Measurements from ENCODE around the gene EDN1. TPM values are rescaled to one million over a fixed set of nuclear protein-coding genes. Genes with fewer than 3 reads are reported as not detected.
"Not testable (repeated sequence)": the region's sequence is repeated elsewhere in the genome, so short reads cannot be mapped to it uniquely, and the experiment has no call there.

The EDN1 gene
- total RNA-seq, 1 donor from 2014 or later = 2.9 TPM

DNA sequence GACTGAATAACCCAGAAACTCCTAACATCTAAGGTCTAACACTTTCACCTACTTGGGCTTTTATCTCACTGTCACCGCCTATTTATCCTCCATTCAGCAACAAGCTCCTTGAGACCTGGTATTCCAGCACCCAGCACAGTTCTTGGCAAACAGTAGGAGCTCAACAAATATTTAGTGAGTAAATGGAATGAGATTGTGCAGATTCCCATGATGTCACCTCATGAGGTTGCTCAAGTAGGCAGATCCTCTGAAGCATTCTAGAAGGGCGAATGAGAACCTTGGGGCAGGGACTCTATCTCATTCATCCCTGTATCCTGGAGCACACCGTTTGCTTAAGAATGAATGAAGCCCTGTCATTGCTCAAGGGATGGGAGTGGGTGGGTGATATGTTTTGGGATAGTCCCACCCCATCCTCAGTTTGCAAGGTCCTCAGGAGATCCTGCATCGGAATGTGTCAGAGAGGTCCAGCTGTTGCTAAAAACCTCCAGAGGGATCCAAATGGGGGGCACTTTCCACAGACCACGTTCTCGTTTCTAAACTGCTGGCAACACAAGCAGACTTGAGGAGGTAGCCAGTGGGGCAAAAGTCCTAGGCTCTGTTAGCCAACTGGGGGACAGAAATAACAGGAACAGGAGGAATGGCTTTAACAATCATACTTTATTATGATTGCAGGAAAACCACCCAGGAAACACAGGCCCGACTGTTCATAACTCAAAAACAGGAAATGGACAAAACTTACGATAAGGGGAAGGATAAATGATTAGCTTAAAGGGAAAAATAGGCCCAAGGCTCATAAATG lies 42.0 kb downstream of the EDN1 start:
- Histone ChIP-seq H3K36me3 (ENCODE audit: control insufficient read depth, insufficient read depth, low read length) (no peaks in the 10 kb centered on the region), H3K27me3 (ENCODE audit: control insufficient read depth, insufficient read depth, low read length) (no peaks in the 10 kb centered on the region), H3K4me3 (ENCODE audit: low read depth, low read length) (no peak overlapping the region)
- FAIRE-seq = peak; percentile 82
- peak; percentile 97 for DNase-seq (ENCODE audit: low read depth)
- TF ChIP-seq, protein P1, sequence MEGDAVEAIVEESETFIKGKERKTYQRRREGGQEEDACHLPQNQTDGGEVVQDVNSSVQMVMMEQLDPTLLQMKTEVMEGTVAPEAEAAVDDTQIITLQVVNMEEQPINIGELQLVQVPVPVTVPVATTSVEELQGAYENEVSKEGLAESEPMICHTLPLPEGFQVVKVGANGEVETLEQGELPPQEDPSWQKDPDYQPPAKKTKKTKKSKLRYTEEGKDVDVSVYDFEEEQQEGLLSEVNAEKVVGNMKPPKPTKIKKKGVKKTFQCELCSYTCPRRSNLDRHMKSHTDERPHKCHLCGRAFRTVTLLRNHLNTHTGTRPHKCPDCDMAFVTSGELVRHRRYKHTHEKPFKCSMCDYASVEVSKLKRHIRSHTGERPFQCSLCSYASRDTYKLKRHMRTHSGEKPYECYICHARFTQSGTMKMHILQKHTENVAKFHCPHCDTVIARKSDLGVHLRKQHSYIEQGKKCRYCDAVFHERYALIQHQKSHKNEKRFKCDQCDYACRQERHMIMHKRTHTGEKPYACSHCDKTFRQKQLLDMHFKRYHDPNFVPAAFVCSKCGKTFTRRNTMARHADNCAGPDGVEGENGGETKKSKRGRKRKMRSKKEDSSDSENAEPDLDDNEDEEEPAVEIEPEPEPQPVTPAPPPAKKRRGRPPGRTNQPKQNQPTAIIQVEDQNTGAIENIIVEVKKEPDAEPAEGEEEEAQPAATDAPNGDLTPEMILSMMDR (IDR thresholded peaks at IDR 0.05; ENCODE audit: insufficient read depth, low read length, severe bottlenecking) = no peak

DNA sequence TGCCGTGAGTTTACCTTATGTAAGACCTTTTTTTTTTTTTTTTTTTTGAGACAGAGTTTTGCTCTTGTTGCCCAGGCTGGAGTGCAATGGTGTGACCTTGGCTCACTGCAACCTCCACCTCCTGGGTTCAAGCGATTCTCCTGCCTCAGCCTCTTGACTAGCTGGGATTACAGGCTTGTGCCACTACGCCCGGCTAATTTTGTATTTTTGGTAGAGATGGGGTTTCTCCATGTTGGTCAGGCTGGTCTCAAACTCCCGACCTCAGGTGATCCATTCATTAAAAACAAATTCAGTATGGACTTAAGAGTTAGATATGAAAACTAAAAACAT lies 42.6 kb downstream of the EDN1 start:
- not testable (repeated sequence) for DNase-seq (ENCODE audit: low read depth); H3K36me3 ChIP-seq (ENCODE audit: control insufficient read depth, insufficient read depth, low read length); H3K27me3 ChIP-seq (ENCODE audit: control insufficient read depth, insufficient read depth, low read length); FAIRE-seq; H3K4me3 ChIP-seq (ENCODE audit: low read depth, low read length)

DNA sequence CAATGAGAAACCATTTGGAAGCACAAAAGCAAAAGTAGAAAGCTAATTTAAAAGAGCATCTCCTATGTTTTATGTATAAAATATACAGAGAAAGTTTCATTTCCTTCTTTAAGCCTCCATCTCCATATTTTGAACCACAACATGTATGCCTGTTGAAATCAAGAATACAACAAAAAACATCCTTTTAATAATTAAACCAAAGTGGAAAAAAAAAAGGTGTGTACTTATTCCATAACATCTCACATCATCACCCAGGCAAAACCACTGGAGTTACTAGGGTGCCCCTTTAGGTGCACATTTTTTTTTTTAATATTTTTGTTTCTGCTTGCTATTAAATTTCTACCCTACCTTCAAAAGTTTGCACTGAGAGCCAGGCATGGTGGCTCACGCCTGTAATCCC lies 43.0 kb downstream of the EDN1 start:
- Histone ChIP-seq H3K27me3 (ENCODE audit: control insufficient read depth, insufficient read depth, low read length) (no peaks in the 10 kb centered on the region), H3K4me3 (ENCODE audit: low read depth, low read length) (no peak overlapping the region), H3K36me3 (ENCODE audit: control insufficient read depth, insufficient read depth, low read length) (no peaks in the 10 kb centered on the region)
- FAIRE-seq (no peak), DNase-seq (ENCODE audit: low read depth) (no peak)
- TF ChIP-seq, protein P1 (IDR thresholded peaks at IDR 0.05; ENCODE audit: insufficient read depth, low read length, severe bottlenecking) = no peak

DNA sequence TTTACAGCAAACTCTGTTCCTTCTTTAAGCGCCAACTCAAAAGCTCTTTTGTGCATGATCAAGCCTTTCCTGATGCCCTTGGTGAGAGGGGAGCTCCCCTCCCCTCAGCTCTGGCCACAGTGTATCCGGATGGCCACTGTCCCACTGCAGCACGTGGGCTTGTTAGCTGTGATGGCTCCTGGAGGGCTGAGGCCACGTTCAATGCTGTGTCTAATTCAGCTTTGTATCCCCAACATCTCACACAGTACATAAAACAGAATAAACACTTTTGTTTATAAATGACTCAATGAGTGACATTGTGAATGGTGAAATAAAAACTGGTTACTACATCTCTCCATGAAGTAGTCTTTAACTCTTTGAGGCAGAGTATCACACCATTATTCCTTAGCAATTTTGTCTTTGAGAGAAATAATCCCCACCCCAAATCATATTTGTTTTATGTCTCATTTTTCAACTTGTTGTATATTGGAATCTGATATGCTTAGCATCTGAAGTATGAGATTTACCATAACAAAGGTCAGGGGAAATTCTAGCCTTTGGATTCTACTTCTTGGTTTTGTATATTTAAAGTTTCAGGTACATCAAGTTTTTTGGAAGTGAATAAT lies 44.5 kb downstream of the EDN1 start:
- TF ChIP-seq, protein P1 (IDR thresholded peaks at IDR 0.05; ENCODE audit: insufficient read depth, low read length, severe bottlenecking) = no peak
- Histone ChIP-seq H3K36me3 (ENCODE audit: control insufficient read depth, insufficient read depth, low read length) (no peaks in the 10 kb centered on the region), H3K27me3 (ENCODE audit: control insufficient read depth, insufficient read depth, low read length) (no peaks in the 10 kb centered on the region), H3K4me3 (ENCODE audit: low read depth, low read length) (no peak overlapping the region)
- FAIRE-seq (no peak), DNase-seq (ENCODE audit: low read depth) (peak; percentile 53)

DNA sequence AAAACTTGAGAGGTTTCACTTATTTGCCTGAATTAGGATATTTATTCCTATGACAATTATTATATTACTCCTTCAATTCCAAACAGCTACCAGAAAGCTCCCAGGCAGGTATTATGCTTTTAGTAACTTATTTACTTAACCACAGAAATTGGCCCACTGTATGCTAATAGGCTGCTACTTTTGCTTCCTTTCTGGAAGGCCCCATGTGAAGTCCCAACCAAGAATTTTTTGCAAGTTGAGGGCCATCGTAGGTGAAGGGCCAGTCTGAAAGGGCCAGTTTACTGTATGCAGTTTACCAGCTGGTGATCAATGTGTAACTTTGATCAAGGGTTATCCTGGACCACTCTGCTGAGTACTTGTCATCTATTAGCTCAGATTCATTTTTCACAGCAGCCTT lies 45.0 kb downstream of the EDN1 start:
- no peak for DNase-seq (ENCODE audit: low read depth)
- FAIRE-seq = no peak
- no peaks in the 10 kb centered on the region for H3K36me3 ChIP-seq (ENCODE audit: control insufficient read depth, insufficient read depth, low read length)
- TF ChIP-seq, protein P1 (IDR thresholded peaks at IDR 0.05; ENCODE audit: insufficient read depth, low read length, severe bottlenecking) = no peak
- H3K27me3 ChIP-seq (ENCODE audit: control insufficient read depth, insufficient read depth, low read length) = no peaks in the 10 kb centered on the region
- no peak overlapping the region for H3K4me3 ChIP-seq (ENCODE audit: low read depth, low read length)

DNA sequence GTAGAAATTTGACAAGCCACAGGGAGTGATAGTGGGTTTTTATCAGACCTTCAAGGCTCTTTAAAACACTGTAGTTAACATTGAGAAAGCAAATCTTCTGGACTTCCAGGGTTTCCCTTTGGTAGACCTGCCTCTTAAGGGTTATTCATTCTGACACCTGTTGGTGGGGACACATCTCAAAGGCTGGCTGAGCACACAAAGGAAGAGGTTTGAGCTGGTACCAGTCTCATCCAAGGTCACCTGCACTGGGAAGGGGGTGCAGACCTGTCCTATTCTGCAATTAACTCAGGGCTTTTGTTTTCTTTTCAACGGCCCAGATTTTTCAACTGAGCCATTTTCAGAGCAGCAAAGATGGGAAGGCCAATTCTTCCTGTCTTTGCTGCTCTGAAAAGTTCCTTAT lies 45.6 kb downstream of the EDN1 start:
- no peak overlapping the region for H3K4me3 ChIP-seq (ENCODE audit: low read depth, low read length)
- H3K36me3 ChIP-seq (ENCODE audit: control insufficient read depth, insufficient read depth, low read length) = no peaks in the 10 kb centered on the region
- TF ChIP-seq, protein P1 (IDR thresholded peaks at IDR 0.05; ENCODE audit: insufficient read depth, low read length, severe bottlenecking) = no peak
- FAIRE-seq = no peak
- DNase-seq (ENCODE audit: low read depth) = no peak
- H3K27me3 ChIP-seq (ENCODE audit: control insufficient read depth, insufficient read depth, low read length) = no peaks in the 10 kb centered on the region
